HL-60/S4 treated with retinoic acid at 250 ng/mL for 4 days and 3 days (cell line): ENCODE measurements around the gene ANXA3.

ENCODE experiments used
- in situ Hi-C: fragments of 300-500 bp; cut with MboI; formaldehyde crosslinking; loops from 2 replicates; pipeline ENCODE4 v1.7.0; 2022; ENCODE audit warnings: low sequenced_read_pairs

Gene ANXA3

DNA sequence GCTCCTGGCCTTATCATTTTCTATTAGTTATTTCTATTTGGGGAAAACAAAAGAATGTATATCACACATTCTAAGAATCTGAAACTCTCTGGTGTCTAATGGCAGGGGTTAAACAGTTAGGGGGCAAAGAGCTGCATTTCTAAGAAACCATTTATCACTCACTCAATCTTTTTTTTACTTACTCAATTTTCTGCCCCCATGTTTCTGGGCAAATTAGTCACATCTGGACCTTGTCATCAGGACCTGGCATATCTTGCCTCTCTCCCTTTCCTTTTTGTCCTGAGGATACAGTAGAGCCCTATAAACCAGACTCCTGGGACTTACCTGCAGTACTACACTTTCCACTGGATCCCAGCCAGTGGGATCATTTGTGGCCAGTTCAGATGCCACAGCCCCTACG is 89.1 kb downstream of the ANXA3 start:
- in situ Hi-C loops: no loop called here

DNA sequence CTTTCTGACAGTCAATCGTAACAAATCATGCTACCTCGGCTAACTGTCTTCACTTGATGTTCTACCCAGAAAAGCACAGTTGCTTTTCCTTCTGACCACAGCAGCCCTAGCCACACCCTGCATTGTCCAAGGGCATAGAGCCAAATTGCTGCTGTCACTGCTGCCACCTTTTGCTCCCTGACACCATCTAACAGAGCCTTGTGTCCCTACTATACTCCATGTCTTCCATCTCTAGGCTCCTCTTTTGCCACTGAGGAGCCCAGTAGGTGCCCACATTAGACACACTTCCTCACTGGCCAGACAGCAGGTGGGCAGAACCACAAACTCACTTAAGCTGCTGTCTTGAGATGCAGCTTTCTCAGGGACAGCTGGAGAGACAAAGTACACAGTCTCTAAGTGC is 91.4 kb downstream of the ANXA3 start:
- in situ Hi-C loops: no loop called here

DNA sequence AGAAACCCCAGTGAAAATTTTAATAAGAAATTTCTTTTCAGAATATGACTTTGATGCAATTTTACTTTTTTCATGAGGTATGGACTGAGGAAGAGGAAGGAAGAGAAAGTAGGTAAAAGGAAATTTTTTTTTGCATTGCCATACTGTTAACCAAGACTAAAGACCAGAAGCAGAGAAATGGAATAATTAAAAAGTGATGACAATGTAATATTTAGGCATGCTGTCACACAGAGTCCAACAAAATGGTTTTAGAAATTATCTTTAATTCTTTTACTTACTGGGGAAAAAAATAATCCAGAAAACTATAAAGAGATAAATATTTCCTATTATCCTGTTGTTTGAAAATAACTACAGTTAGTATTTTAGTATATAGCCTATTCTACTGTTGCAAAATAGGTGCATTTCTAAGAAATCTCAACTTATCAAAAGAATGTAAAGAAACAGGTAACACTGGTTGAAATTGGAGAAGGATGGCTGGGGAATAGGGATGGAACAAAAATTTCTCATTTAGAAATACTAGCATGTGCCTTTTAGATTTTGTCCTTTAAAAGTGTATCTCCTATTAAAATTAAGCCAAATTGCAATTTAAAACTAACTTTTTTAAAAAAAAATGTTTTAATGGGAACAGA is 92.6 kb downstream of the ANXA3 start:
- in situ Hi-C loops: no loop called here

DNA sequence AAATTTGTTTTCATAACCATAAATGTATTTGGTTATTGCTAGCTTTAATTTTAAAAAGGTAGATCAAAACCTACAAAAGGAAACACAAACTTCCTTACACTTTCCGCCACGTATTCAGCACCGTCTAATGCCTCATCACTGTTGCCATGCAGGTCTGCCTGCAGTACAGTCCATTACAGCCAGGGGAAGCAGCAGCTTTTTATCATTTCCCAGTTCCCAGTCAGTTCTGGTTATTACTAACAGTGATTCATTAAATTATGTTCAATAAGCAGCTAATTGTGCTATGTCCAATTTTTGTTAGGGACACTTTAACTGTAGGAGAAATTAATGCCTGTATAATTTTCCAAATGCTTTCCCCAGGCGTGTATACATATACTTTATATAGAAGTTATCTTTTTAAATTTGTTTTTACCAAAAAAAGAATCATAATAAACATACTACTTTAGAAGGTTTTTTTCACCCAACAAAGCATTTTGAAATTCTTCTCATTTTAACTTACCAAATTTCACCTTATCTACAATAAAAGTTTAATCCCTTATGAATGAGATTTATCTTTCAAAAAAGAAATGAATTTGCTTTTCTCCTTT is 93.3 kb downstream of the ANXA3 start:
- in situ Hi-C loops: no loop called here

DNA sequence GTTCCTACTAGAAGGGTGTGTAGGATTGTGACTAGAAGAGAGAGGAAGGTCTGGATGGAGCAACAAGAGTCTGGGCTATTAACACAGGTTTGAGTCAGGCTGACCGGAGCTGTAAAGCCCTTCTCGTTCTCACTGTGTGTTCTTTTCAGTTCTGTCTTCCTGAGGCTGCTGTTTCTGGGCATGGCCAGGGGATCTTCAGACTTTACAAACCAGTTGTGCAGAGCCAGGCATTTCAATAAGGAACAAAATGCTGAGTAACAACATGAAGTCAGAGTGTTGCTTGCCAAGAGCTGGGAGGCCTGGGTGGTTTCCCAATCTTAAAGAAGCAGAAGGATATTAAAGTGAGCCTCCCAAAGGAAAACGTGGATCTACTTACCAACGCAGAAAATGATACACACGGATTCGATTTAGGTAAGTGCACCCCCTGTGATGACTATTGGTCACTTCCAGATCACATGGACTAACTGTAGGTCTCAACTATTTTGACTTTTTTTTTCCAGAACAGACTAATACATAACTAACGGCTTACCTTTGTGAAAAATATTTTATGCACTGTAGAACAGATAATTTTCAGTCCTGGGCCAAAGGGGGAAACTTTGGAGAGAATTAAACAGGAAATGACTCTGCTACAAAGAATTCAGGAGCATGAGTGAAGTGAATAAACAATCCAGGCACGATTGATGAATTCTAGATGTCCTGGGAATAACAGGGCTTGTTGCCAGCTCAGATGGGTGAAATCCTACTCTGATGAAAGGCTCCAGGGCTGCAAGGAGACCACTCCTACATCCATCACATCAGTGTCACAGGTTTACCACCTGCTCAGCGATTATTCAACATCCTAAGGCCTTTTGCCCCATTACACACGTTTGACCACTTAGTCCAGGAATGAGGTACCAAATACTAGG is 94.5 kb downstream of the ANXA3 start:
- in situ Hi-C loops: no loop called here

DNA sequence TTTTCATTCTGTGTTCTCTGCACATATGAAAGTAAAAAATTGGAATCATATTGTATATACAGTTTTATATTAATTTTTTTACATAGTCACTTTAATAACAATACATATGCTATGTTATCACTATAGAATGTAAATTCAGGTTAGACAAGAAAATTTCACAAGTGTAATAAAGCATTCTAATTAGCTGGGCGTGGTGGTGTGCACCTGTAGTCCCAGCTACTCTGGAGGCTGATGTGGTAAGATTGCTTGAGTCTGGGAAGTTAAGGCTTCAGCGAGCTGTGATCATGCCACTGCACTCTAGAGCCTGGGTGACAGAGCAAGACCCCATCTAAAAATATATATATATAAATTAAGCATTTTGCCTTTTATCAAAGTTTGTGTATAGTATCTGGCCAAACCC is 95.7 kb downstream of the ANXA3 start:
- in situ Hi-C loops: no loop called here

DNA sequence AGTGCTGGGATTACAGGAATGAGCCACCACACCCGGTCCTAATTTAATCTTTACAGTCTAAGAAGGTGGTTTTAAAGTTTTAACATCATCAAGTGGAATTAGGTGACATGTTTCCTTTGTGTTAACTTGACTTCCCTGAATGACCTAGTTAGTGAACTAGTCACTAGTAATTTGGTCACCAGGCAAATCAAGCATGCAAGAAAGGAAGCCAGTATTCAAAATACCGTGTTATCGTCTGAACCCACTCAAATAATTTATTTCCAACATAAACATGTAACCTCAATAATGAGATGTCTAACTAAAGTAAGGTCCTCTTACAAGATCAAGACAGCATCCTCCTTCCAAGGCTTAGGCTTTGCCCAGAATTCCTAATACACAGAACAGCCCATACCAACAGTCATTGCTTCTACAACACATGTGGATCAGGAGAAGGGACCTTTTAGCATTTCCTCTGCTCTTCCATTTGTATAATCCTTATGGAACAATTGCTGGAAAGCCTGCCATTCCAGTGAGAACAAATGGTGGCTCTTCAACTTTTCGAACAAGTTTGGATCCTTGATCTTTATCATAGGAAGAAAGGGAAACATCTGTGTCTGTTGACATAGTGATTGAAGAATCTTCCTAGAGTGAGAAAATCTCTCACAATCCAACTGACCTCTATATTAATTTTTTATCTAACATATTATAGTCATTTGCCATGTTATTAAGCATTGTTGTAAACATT is 97.2 kb downstream of the ANXA3 start:
- in situ Hi-C loops: no loop called here

DNA sequence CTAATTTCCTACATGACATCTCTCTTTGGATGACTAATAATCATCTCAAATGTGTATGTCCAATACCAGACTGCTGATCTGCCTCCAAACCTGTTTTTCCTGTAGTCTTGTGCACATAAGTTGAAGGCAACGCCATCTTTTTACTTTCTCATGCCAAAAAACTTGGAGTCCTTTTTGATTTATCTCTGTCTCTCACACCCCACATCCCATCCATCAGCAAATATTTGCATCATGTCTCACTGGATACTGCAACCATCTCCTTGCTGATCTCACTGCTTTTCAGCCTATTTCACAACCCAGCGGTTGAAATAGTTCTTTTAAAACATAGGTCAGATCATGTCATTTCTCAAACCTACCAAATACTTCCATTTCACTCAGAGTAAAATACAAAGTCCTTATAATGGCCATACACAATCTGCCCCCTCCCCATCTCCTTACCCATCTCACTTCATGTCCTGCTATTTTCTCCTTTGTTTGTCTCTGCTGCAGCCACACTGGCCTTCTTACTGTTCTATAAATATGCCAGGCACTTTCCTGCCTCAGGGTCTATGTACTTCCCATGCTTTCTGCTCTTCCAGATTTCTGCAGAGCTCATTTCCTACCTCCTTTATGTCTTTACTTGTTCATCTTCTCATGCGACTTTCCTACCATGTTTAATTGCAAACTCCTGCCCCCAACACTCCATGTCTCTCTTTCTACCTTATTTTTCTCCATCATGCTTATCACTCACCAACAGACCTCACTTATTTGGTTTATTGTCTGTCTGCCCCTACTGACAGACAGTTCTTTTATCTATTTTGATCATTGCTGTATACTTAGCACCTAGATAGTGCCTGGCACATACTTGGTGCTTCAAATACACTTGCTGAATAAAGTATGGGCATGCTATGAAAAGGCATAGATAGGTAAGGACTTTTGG is 98.8 kb downstream of the ANXA3 start:
- in situ Hi-C loops: no loop called here

DNA sequence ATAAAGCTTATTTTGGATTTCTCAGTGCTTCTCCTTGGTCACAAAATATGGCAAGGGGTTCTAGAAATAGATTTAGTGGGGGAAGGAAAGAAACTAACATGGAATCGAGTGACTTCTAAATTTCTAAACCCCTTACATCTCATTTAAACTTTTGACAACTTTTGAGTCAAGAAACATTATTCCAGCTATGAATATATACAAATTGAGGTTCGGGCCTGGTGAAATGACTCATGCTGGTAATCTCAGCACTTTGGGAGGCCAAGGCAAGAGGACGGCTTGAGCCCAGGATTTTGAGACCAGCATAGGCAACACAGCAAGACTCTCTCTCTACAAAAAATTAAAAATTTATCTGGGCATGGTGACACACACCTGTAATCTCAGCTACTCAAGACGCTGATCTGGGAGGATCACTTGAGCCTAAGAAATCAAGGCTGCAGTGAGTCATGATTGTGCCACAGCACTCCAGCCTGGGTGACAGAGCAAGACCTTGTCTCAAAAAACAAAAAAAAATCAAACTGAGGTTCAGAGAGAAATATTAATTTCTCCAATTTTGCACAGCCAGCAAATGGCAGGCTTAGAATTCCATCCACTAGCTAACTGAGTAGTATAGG is 99.8 kb downstream of the ANXA3 start:
- in situ Hi-C loops: no loop called here

DNA sequence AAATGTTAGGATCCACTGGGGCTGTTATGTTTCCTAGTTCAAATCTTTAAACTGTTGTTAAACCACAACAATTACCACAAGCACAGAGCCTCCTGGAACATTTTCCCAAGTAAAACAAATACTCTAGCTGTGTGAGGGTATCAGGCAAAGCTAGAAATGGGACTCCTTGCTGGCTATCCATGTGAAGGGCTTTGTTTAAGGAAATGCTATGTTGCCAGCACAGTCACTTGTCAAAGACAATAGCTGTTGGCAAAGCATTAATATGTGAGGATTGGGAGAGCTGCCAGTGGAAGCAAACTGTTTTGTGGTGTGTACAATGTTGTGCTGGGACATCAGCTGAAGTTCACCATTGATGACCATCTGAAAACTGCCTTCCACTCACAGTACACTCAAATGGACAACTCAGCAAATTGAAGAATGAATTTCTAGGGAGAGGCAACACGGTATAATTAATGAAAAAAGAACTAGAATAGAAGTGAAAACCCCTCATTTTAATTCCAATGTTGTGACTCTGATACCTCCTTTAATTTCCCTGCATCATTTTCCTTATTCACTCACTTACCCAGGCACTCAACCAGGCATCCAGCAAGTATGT is 100.8 kb downstream of the ANXA3 start:
- in situ Hi-C loops: no loop called here

DNA sequence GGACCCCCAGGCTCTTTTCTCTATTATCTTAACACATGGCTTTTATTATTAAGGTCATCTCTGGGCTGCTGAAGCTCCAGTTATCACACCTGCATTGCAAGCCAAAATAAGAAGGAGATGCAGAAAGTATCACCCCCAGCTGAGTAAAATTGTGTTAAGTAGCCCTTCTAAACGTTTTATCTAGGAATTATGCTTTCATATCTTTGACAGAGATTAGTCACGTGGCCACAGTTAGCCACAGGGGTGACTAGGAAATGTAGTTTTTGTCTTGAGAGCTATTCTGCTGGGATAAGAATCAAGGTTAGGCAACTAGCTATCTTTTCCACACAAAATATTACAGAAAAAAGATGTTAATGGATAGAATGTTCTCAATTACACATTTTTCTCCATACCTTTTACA is 102.1 kb downstream of the ANXA3 start:
- in situ Hi-C loops: no loop called here

DNA sequence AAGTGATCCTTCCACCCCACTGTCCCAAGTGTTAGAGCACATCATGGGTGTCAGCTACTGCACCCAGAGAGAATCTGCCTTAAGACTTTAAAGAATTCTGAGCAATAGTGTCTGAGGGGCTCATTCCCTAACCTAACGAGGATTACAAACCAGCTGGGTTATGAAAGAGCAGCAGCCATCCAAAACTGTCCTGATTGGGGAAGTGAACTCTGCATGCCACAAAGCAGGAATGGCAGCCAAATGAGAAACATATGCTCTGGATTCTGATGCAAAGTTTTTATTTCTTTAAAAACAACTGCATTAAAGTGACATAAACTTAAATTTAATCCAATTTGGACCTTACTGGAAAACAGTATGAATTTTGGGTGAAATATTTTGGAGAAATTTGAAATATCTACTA is 103.2 kb downstream of the ANXA3 start:
- in situ Hi-C loops: no loop called here

DNA sequence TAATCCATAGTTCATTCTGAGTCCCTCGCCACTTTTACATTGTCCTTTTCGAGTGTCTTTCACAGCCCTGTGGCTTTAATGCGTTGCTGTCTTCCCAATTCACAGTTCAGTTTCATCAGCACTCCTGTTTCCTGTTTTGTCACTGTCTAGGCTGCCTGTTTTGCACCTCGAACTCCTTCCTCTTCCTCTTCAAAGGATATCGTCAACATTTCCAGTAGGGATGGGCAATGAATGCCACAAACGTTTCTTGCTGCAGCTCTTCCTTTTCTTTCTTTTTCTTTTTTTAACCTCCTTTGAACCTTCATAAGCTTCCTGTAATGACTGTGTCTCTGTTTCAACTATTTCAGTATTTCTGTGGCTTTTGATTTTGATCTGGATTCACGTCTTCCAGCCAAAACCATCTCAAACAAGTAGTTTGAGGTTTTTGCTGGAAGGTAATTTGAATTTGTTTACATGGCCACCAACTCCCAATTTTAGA is 105.4 kb downstream of the ANXA3 start:
- in situ Hi-C loops: no loop called here

DNA sequence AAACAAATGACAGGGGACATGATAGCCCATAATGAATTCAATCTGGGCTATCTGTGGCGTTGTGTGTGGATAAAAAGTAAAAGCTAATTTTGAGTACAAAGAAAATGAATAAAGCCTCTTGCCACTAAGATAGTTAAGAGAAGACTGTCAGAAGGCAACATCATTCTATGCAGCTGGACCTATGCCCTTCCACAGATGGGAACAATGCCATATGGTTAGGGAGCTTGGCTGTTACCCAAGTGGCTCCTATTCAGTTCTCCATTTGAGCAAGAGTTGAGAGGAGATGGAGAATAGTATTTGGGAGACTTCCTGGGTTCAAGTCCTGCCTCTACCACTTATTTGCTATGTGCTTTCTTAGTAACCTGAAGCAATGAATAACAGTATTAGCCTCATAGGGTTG is 107.7 kb downstream of the ANXA3 start:
- in situ Hi-C loops: no loop called here

DNA sequence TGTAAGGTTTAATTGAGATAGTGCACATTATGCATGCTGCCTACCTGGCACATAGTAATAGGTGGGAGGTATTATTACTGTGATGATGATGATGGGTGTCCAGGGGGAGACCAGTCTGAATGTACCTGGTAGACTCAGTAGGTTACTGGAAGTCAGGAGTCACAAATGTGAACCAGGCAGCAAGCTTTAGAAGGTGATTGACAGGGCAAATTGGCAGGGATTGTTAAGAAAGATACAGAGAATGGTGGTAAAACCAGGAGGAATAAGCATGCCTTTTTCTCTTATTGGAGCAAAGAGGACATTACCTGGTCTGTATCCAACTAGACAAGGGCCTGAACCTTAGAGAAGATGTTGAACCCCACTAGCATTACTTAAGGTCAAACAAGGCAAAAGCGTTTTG is 108.1 kb downstream of the ANXA3 start:
- in situ Hi-C loops: no loop called here
